ENCODE measurements around the gene PEX14. TPM values are rescaled to one million over a fixed set of nuclear protein-coding genes. Genes with fewer than 3 reads are reported as not detected.

Gene PEX14
- total RNA-seq, 1 donor from 2014 or later, result 17.4 TPM

DNA sequence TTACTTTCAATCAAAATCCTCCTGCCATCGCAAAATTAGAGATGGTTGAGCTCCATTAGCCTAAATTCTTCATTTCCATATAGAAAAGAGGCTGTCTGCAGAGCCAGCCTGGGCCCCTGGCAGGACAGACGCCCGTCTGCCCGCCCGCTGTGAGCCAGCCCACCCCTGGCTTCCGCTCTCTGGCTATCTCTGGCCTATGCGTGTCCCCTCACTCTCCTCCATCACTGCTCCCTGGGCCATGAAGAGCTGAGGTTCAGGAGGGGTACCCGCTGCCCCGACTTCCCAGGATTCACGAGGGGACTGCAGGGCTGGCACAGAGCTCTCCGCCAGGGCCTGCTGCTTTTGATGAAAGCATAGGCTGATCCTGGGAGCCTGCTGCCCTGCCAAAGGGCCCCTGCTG is 204.1 kb downstream of the PEX14 start:
- TF ChIP-seq, protein P1, sequence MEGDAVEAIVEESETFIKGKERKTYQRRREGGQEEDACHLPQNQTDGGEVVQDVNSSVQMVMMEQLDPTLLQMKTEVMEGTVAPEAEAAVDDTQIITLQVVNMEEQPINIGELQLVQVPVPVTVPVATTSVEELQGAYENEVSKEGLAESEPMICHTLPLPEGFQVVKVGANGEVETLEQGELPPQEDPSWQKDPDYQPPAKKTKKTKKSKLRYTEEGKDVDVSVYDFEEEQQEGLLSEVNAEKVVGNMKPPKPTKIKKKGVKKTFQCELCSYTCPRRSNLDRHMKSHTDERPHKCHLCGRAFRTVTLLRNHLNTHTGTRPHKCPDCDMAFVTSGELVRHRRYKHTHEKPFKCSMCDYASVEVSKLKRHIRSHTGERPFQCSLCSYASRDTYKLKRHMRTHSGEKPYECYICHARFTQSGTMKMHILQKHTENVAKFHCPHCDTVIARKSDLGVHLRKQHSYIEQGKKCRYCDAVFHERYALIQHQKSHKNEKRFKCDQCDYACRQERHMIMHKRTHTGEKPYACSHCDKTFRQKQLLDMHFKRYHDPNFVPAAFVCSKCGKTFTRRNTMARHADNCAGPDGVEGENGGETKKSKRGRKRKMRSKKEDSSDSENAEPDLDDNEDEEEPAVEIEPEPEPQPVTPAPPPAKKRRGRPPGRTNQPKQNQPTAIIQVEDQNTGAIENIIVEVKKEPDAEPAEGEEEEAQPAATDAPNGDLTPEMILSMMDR (IDR thresholded peaks at IDR 0.05), result no peak
- H3K27ac Mint-ChIP-seq (ENCODE audit: unreplicated experiment), result no peak overlapping the region
- no peaks in the 10 kb centered on the region for H3K36me3 Mint-ChIP-seq (ENCODE audit: low read depth)
- H3K9me3 Mint-ChIP-seq (ENCODE audit: low read depth), result no peaks in the 10 kb centered on the region
- H3K27me3 Mint-ChIP-seq (ENCODE audit: low read depth), result peaks cover 2% of the 10 kb centered on the region
- H3K4me3 Mint-ChIP-seq (ENCODE audit: unreplicated experiment), result no peak overlapping the region
- H3K4me1 Mint-ChIP-seq (ENCODE audit: low read depth), result peaks cover 5% of the 10 kb centered on the region
- no peak for DNase-seq (ENCODE audit: low spot score)

DNA sequence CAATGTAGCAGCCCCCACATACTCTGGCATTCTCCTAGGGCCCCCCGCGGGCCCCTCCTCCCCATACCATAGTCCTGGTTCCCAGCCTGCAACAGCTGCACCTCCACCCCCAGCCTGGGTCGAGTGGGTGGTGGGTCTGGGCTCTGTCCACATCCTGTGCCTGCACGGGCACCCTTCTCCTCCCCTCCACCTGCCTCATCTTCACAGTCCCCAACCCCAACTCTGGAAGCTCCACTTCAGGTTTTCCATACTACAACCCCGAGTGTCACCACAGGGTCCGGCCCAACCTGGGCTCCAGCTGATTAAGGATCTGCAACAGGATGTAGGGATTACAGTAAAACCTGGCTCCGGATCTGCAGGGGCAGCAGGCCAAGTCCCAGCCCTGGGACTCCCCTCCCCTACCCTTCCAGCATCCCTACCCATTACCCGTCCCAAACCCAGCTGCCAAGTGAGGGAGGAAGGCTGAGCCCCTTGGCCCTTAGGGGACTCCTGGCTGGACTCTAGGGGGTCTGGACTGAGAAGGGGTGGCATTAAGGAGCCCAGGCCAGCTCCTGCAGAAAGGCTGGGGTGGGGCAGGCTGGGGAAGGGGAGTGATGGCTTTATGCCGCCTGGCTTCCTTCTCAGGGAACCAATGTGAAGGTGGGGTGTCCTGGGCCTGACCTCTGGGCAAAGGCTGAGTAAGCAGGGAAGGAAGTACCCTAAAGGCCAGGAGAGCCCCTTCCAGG is 204.9 kb downstream of the PEX14 start:
- Mint-ChIP-seq H3K36me3 (ENCODE audit: low read depth) (no peaks in the 10 kb centered on the region), H3K27ac (ENCODE audit: unreplicated experiment) (no peak overlapping the region), H3K9me3 (ENCODE audit: low read depth) (no peaks in the 10 kb centered on the region), H3K4me1 (ENCODE audit: low read depth) (peaks cover 5% of the 10 kb centered on the region), H3K4me3 (ENCODE audit: unreplicated experiment) (no peak overlapping the region), H3K27me3 (ENCODE audit: low read depth) (peaks cover 2% of the 10 kb centered on the region)
- DNase-seq (ENCODE audit: low spot score), result no peak
- TF ChIP-seq, protein P1 (IDR thresholded peaks at IDR 0.05), result no peak

Other genes with a start within 250 kb of the PEX14 start
- 114 to 208 TPM (median 118 TPM) in 3 replicates for gene PGD, start 75.9 kb upstream of the PEX14 start, total RNA-seq
- 11.3 to 18.7 TPM (median 12.9 TPM) in 3 replicates for gene CENPS, start 44.5 kb upstream of the PEX14 start, total RNA-seq
- gene CORT, start 24.9 kb upstream of the PEX14 start, total RNA-seq, result 0.65 TPM in 1 of 3 replicates, not detected in the others
- 32.5 to 35.8 TPM (median 33.7 TPM) in 3 replicates for gene DFFA, start 2.4 kb upstream of the PEX14 start, total RNA-seq

All from chondrocyte (in vitro differentiated cells).